ENCODE results near the gene EP400.

Gene EP400

DNA sequence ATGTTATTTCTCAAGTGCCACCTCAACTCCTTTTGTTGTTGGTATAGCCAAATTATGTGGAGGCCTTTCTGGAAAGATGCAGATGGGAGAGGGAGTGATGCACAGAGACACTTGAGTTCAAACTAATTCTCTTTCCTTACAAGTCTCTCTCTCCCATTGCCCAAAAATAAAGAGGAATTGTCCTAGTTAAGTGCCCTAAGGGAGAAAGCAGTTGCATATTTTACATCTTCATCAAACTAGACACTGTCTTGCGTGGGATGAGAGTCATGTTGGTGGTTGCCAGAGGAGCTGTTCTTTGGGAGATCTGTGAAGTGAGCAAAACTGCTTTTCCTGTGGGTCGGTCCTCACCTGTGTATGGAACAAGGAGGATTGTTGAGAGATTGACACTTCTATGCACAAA, 72.2 kb downstream of the EP400 start:
- no peak for DNase-seq (ENCODE audit: extremely low spot score)
- ChIA-PET CTCF (interaction anchor here (0.7 kb wide), 1 partner anchor 844 kb away, joined by 3 read pairs; no protein-coding TSS in a partner anchor), POLR2A (no interaction called here)
- TF ChIP-seq ELF4 (IDR thresholded peaks at IDR 0.05) (no peak), ZNF384 (IDR thresholded peaks at IDR 0.05) (no peak), BHLHE40 (IDR thresholded peaks at IDR 0.05; ENCODE audit: borderline replicate concordance) (no peak), LEF1 (IDR thresholded peaks at IDR 0.05; ENCODE audit: borderline replicate concordance) (no peak), ARNT (IDR thresholded peaks at IDR 0.05) (no peak), L3MBTL2 (conservative IDR thresholded peaks at IDR 0.05) (no peak), NFRKB (IDR thresholded peaks at IDR 0.05) (no peak), FOXA1 (IDR thresholded peaks at IDR 0.05) (no peak), SP1 (IDR thresholded peaks at IDR 0.05) (no peak), CTBP1 (IDR thresholded peaks at IDR 0.05; ENCODE audit: borderline replicate concordance) (no peak), PKNOX1 (IDR thresholded peaks at IDR 0.05) (no peak), FOXK2 (IDR thresholded peaks at IDR 0.05) (no peak), HDGF (IDR thresholded peaks at IDR 0.05; ENCODE audit: borderline replicate concordance) (no peak), SUZ12 (IDR thresholded peaks at IDR 0.05) (no peak), TARDBP (IDR thresholded peaks at IDR 0.05) (no peak), FOXM1 (IDR thresholded peaks at IDR 0.05; ENCODE audit: borderline replicate concordance) (no peak)

GRCh38 chr12:132023658-132024057, 73.9 kb downstream of the EP400 start:
- POLR2A ChIA-PET, result no interaction called here
- CTCF ChIA-PET, result no interaction called here
- no peak for DNase-seq (ENCODE audit: extremely low spot score)

GRCh38 chr12:132024758-132025157, 75.0 kb downstream of the EP400 start:
- POLR2A ChIA-PET, result no interaction called here
- no peak for TF ChIP-seq L3MBTL2 (conservative IDR thresholded peaks at IDR 0.05)
- TF ChIP-seq FOXK2 (IDR thresholded peaks at IDR 0.05), result no peak
- no peak for TF ChIP-seq BHLHE40 (IDR thresholded peaks at IDR 0.05; ENCODE audit: borderline replicate concordance)
- no peak for DNase-seq (ENCODE audit: extremely low spot score)
- CTCF ChIA-PET, result no interaction called here

More at GRCh38 chr12:132023658-132024057, 73.9 kb downstream of the EP400 start:
- no peak for TF ChIP-seq FOXK2 (IDR thresholded peaks at IDR 0.05)
- TF ChIP-seq LEF1 (IDR thresholded peaks at IDR 0.05; ENCODE audit: borderline replicate concordance), result no peak
- no peak for TF ChIP-seq ZNF384 (IDR thresholded peaks at IDR 0.05)
- no peak for TF ChIP-seq PKNOX1 (IDR thresholded peaks at IDR 0.05)
- no peak for TF ChIP-seq BHLHE40 (IDR thresholded peaks at IDR 0.05; ENCODE audit: borderline replicate concordance)
- TF ChIP-seq TARDBP (IDR thresholded peaks at IDR 0.05), result no peak
- TF ChIP-seq NFRKB (IDR thresholded peaks at IDR 0.05), result no peak

DNA sequence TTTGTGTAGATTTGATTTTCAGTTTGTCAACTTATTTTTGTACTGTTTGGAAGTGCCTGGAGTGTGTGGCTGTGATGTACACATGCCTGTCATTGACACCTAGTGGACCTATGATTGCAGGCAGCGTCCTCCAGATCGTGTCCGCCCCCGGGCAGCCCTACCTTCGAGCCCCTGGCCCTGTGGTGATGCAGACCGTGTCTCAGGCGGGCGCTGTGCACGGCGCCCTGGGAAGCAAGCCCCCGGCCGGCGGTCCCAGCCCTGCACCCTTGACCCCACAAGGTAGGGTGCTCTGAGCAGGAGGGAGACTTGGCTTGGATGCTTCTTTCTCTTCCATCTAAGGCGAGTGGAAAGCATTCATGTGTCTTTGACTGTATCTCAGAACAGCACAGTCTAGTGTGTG, 75.8 kb downstream of the EP400 start:
- ChIA-PET CTCF (no interaction called here), POLR2A (no interaction called here)
- no peak for DNase-seq (ENCODE audit: extremely low spot score)
- TF ChIP-seq PKNOX1 (IDR thresholded peaks at IDR 0.05), result no peak
- TF ChIP-seq FOXK2 (IDR thresholded peaks at IDR 0.05), result no peak
- no peak for TF ChIP-seq HDGF (IDR thresholded peaks at IDR 0.05; ENCODE audit: borderline replicate concordance)
- TF ChIP-seq ZNF384 (IDR thresholded peaks at IDR 0.05), result no peak
- no peak for TF ChIP-seq FOXA1 (IDR thresholded peaks at IDR 0.05)
- TF ChIP-seq TARDBP (IDR thresholded peaks at IDR 0.05), result no peak
- TF ChIP-seq BHLHE40 (IDR thresholded peaks at IDR 0.05; ENCODE audit: borderline replicate concordance), result no peak
- no peak for TF ChIP-seq LEF1 (IDR thresholded peaks at IDR 0.05; ENCODE audit: borderline replicate concordance)
- TF ChIP-seq ARNT (IDR thresholded peaks at IDR 0.05), result no peak
- no peak for TF ChIP-seq CTBP1 (IDR thresholded peaks at IDR 0.05; ENCODE audit: borderline replicate concordance)
- TF ChIP-seq SP1 (IDR thresholded peaks at IDR 0.05), result no peak

- POLR2A ChIA-PET, result no interaction called here
- no peak for DNase-seq (ENCODE audit: extremely low spot score)
- no peak for TF ChIP-seq FOXA1 (IDR thresholded peaks at IDR 0.05)
- no peak for TF ChIP-seq ZNF384 (IDR thresholded peaks at IDR 0.05)
- TF ChIP-seq HDGF (IDR thresholded peaks at IDR 0.05; ENCODE audit: borderline replicate concordance), result no peak
- TF ChIP-seq SUZ12 (IDR thresholded peaks at IDR 0.05), result no peak
- TF ChIP-seq TARDBP (IDR thresholded peaks at IDR 0.05), result no peak
- no peak for TF ChIP-seq L3MBTL2 (conservative IDR thresholded peaks at IDR 0.05)
- TF ChIP-seq FOXK2 (IDR thresholded peaks at IDR 0.05), result no peak
- TF ChIP-seq PKNOX1 (IDR thresholded peaks at IDR 0.05), result no peak
- TF ChIP-seq ARNT (IDR thresholded peaks at IDR 0.05), result no peak
- no peak for TF ChIP-seq SP1 (IDR thresholded peaks at IDR 0.05)
- TF ChIP-seq ELF4 (IDR thresholded peaks at IDR 0.05), result no peak
- TF ChIP-seq FOXM1 (IDR thresholded peaks at IDR 0.05; ENCODE audit: borderline replicate concordance), result no peak
- TF ChIP-seq CTBP1 (IDR thresholded peaks at IDR 0.05; ENCODE audit: borderline replicate concordance), result no peak
- TF ChIP-seq NFRKB (IDR thresholded peaks at IDR 0.05), result no peak
- TF ChIP-seq BHLHE40 (IDR thresholded peaks at IDR 0.05; ENCODE audit: borderline replicate concordance), result no peak
- no peak for TF ChIP-seq LEF1 (IDR thresholded peaks at IDR 0.05; ENCODE audit: borderline replicate concordance)
- CTCF ChIA-PET, result no interaction called here
These were observed 76.5 kb downstream of the EP400 start for GRCh38 chr12:132026061-132026795.
